Subcutaneous preadipocyte (primary cell): ENCODE results near the gene WEE2. TPM values are rescaled to one million over a fixed set of nuclear protein-coding genes. Genes with fewer than 3 reads are reported as not detected.

ENCODE experiments used
- small RNA-seq: library from RNA; depleted of rRNA; stranded (forward); fragments of <200 nt; gene quantifications from one replicate; pipeline ENCODE3, GENCODE V24; 2012
- total RNA-seq: library from RNA; depleted of rRNA; stranded (reverse); fragments of >200 nt; gene quantifications from 2 replicates; pipeline ENCODE4 v1.2.3, GENCODE V29; 2012

The WEE2 gene
- total RNA-seq: not detected in 2 replicates

GRCh38 chr7:141708351-141708750 lies at the start of gene WEE2:
TSS of gene WEE2 (plus strand) at chr7:141708353. CDS start at chr7:141708759, 406 bp downstream.

GRCh38 chr7:141702047-141702567 lies 6.0 kb upstream of the WEE2 start, which contains the start of gene DENND11:
TSS of gene DENND11 (minus strand) at chr7:141702166. CDS start at chr7:141702153, 13 bp downstream.

GRCh38 chr7:141737836-141738591 lies 29.9 kb downstream of the WEE2 start, which contains the start of gene SSBP1:
TSS of gene SSBP1 (plus strand) at chr7:141738358. CDS start at chr7:141739167, 809 bp downstream.

GRCh38 chr7:141763797-141764196 lies 55.6 kb downstream of the WEE2 start, which contains the start of gene TAS2R3:
TSS of gene TAS2R3 (plus strand) at chr7:141764097. CDS start at chr7:141764159, 62 bp downstream.

GRCh38 chr7:141776374-141776773 lies 68.2 kb downstream of the WEE2 start, which contains the start of gene TAS2R4:
TSS of gene TAS2R4 (plus strand) at chr7:141776674. CDS start at chr7:141778489, 1,815 bp downstream.

Small RNA genes lying within 50 kb of the gene (small RNA-seq; reads per million reads assigned to genes)
- not detected for gene RNU1-82P

Other genes starting within 250 kb of the WEE2 start
- 32.3 and 35.0 TPM in 2 replicates for gene AGK, start 156.9 kb upstream of the WEE2 start, total RNA-seq
- gene DENND11, start 6.2 kb upstream of the WEE2 start, total RNA-seq: 4.8 and 6.3 TPM in 2 replicates
- 115 and 118 TPM in 2 replicates for gene SSBP1, start 30.0 kb downstream of the WEE2 start, total RNA-seq
- gene TAS2R3, start 55.7 kb downstream of the WEE2 start, total RNA-seq: 1.8 TPM in 2 replicates
- 1.4 and 1.5 TPM in 2 replicates for gene TAS2R4, start 68.3 kb downstream of the WEE2 start, total RNA-seq
- 0.59 and 1.5 TPM in 2 replicates for gene TAS2R5, start 81.9 kb downstream of the WEE2 start, total RNA-seq
- gene PRSS37, start 133.1 kb downstream of the WEE2 start, total RNA-seq: not detected in 2 replicates
- not detected in 2 replicates for gene OR9A4, start 208.0 kb downstream of the WEE2 start, total RNA-seq
- gene CLEC5A, start 238.6 kb downstream of the WEE2 start, total RNA-seq: not detected in 2 replicates